Bone marrow (tissue), 2 donors: ENCODE measurements around the gene TMEM219.
A peak's percentile ranks its signal among the peaks of the same experiment; 100 is the strongest.
"Not testable (repeated sequence)": the region's sequence is repeated elsewhere in the genome, so short reads cannot be mapped to it uniquely, and the experiment has no call there.

Experiments
- DNase-seq, 2 donors: peaks; one replicate each; lab custom pipeline; 2025; lab: John Stamatoyannopoulos, UW

TMEM219 gene, protein sequence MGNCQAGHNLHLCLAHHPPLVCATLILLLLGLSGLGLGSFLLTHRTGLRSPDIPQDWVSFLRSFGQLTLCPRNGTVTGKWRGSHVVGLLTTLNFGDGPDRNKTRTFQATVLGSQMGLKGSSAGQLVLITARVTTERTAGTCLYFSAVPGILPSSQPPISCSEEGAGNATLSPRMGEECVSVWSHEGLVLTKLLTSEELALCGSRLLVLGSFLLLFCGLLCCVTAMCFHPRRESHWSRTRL

DNA sequence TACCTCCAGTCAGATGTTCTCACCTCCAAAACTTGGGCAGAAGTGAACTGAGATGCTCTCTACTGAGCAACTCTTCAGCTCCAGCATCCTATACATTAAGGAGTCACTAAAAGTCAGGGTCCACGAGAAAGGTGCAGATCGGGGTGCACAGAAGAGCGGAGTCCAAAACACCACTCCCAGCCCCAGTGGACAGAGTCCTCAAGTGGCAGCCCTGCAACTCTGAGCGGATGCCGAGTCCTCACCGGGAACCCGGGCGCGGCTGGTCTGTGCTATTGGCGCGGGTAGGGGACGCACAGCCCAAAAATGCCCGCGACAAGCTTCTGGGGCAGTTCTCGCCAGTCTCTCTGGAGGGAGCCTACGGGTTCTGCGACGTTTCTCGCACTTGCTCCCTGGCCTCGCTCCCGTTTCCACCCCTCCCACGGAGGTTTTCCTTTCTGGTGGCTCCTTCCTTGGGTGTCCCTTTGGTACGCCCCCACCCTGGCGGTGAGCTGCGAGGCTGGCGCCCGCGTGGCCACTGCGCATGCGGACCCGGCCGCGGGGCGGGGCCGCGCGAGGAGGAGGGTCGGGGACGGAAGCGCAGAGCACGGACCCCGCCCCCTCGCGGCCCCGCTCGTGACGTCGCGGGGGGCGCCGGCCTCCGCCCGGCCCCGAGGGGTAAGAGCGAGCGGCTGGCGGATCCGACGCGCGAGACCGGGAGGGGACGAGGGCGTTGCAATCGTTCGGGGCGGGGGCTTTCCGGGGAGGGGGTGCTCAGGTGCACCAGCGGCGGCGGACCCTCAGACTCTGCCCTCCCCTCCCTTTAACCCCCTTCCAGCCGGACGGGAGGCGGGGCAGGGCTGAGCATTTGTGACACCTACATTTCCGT lies at the start of gene TMEM219:
TMEM219 (plus strand) TSS at position 601 of the 865 bp plus-strand sequence. CDS start 1,065 bp downstream, outside the sequence.
- DNase-seq, result peak; percentile 83 to 86

DNA sequence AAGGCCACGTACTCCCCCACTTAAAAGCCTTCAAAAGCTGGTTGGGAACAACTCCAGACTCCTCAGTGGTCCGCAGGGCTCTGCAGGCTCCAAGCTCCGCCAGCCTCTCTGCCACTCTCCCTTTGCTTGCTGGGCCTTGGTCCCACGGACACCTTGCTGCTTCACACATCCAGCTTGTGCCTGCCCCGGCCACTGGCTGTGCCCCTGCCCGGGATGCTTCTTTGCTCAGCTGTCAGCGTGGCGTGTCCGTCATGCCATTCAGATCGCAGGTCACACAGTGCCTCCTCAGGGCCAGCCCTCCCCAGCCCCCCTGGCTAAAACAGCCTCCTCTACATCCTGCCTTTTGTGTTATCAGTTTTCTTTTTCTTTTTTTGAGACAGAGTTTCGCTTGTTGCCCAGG lies 49.8 kb upstream of the TMEM219 start:
- no peak for DNase-seq

DNA sequence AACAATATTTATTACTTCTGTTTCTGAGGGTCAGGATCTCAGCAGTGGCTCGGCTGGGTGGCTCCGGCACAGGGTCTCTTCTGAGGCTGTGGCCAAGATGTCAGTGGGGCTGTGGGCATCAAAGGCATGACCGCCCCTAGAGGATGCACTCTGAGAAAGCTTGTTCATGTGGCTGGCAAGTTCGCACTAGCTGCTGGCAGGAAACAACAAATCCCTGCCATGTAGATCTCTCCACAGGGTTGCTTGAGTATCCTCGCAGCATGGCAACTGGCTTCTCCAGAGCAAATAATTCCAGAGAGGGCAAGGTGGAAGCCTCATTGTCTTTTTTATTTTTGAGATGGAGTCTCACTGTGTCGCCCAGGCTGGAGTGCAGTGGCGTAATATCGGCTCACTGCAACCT lies 48.4 kb upstream of the TMEM219 start:
- DNase-seq, result no peak

DNA sequence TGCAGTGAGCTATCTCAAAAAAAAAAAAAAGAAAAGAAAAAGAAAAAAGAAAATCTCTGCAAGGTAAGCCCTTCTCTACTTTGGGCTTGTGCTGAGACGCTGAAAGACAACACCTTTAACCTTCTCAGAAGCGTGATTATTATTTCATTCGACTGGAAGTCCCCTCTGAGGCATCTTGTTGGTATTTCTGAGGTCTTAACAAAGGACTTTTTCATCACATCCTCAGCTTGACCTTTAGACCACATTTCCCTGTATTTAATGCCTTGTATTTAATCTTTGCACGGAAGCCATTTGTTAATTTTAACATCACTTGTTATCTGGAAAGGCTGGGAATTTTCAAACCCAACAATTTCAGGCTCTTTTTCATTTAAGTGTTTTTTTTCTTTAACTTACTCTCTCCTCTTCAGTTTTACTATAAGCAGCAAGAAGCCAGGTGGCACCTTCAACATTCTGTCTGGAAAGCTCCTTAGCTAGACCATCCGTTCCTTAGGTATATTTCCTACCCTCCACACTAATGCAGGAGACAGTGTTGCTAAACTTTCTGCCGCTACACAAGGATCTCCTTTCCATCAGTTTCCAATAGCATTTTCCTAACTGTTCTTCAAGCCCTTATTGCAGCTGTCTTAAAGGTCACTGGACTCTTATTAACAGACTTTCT lies 46.2 kb upstream of the TMEM219 start:
- DNase-seq, result no peak

DNA sequence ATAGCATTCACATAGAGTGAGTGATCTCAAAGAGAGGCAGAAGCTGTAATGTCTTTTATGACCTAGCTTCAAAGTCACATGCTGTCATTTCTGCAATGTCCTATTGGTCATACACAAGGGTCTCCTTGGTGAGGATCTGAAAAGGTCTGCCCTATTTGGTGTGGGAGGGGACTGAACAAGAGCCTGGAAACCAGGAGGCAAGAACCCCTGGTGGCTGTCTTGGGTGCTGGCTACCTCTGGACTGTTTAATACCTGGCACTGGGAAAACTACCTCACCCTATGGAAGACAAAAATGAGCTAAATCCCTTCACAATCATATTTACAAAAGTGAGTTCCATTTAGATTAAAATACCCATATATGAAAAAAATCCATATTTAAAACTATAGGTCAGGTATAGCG lies 44.9 kb upstream of the TMEM219 start:
- DNase-seq, result no peak

DNA sequence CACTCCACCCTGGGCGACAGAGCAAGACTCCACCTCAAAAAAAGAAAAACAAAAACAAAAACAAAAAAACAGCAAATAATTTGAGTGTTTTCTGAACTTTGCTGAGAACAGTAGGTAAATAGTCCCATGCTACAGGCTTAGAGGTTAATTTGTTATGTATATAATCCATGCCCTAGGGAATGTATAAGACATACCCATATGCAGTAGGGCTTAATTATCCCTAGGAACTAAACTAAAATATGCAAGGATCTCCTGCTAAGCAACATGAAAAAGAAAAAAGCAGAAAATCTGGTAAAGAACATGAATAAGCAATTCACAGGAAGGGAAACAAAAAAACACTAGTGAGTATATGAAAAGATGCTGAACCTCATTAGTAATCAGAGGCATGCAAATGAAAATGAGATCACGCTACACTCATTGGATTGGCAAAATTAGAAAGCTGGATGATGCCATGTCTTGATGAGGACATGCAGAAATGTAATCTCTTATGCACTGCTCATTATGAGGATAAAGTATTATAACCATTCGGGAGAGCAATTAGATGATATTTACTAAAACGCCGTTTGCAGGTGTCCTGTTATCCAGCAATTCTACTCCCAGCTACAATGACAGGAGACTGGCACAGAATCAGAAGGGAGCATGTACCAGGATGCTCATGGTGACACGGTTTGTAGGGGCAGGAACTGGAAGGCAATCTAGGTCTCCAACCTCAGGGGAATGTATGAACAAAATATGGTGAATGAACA lies 41.4 kb upstream of the TMEM219 start:
- DNase-seq, result no peak

DNA sequence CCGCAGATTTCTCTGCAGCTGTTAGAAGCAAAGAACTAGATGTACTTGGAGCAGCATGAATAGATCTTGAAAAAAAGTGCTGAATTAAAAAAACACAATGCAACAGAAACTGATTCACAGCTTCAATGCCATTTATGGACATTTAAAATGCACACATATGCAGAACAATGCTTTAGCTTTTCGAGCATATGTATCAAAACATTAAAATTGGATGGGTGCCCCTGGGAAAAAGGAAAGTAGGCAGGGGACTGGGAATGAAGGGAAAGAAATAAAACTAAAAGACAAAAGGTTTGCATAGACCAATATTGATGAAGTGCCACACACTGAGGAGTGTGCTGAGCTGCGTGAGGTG lies 40.9 kb upstream of the TMEM219 start:
- no peak for DNase-seq

DNA sequence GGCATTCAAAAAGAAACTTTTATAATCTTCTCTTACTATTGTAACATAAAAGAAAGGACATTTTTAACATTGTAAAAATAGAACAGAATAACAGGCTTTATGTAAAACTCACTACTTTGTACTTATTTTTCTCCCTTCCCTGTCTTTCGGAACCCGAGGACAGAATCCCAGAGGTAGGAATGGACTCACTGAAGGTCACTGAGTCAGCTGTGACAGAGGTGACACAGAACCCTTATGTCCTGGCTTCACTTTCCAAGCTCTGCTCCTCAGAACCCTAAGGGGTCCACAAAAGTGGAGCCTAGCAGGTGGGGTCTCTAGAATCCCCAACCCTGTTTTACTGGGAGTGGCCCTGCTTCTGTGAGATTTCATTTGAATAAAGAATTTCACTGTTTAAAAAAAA lies 39.6 kb upstream of the TMEM219 start:
- no peak for DNase-seq

DNA sequence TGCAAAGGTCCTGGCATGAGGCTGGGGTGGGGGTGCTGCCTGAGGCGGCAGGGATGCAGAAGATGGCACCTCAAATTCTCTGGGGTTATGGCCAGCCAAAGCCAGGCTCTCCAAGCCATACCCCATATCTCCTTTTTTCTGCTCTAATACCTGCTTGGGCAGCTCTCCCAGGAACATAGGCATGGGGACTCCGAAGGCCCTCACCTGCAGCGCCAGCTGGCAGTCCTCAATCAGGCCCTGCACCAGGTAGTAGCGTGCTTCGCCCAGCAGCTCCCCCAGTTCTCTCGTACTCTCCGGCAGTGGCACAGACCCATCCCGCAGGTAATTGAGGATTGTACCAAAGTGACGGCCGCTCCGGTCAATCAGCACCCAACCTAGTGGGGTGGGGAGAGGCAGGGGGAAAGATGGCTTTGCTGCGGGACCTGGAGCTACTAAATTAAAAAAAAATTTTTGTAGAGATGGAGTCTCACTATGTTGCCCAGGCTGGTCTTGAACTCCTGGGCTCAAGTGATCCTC lies 38.8 kb upstream of the TMEM219 start:
- no peak for DNase-seq

DNA sequence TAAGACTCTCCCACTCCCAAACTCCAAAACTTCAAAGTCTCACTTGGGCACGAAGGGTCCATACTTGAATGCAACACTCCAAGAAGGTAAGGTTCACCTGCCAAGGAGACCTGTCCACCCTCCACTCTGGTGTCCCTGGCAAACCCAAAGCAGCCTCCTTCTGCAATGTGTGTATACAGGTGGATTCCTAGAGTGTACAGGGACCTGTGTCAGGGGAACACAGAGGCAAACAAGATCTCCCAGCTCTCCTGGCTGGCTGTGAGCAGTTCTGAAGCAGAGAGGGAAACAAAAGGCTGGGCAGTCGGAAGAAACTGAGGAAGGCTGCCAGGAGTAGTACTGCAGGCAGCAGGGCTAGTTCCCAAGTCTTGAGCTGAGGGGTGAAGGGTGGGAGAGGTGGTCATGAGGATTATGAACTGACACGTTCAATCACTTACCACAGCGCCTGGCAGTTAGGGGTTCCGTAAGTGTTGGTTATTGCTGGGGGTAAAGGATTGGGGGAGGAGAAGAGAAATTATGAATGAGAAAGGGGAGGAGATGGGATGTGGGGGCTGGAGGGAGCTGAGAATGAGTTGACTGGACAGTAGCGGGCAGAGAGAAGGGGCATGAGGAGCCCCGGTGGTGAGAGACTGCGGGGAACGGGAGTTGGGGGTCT lies 36.6 kb upstream of the TMEM219 start:
- DNase-seq, result no peak

DNA sequence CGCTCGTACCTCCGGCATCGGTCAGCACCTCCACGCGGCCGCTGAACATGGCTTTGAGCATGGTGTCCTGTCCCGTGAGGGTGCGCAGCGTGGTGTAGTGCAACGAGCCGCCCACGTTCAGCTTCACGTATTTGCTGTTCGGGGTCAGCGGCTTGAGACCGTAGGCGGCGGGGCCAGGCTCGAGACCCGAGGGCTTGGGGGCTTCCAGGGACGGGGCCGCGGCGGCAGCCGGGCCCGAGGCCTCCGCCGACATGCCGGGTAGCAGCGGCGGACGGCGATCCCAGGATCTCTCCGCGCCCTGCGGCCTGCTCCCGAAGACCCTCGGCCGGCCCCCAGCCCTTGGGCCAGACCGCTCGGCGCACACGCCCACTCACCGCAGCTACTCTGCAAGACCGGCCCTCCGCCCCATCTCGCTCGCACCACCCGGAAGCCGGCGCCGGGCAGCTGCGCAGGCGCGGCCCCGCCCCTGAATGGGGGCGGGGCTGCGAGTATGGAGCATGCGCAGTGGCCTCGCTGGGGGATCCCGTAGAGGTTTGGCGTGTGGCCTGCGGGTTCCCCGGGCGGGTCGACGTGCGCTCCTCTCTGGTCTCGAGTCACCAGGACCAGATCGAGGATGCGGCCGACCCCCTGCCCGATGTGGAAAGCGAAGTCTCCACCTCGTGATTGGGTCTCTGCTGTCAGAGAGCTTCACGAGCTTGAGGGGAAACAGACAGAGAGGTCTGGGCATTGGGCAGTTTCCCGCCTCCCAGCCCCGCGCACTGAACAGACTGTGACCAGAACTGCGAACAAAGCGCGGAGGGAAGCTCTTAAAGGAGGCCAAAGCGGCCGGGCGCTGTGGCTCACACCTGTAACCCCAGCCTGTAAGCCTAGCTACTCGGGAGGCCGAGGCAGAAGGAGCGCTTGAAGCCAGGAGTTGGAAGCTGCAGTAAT lies 35.8 kb upstream of the TMEM219 start, which contains the start of gene KCTD13:
KCTD13 (minus strand) TSS at position 446 of the 930 bp plus-strand sequence; CDS start at position 253, 193 bp downstream.
- peak; percentile 63 to 94 for DNase-seq

DNA sequence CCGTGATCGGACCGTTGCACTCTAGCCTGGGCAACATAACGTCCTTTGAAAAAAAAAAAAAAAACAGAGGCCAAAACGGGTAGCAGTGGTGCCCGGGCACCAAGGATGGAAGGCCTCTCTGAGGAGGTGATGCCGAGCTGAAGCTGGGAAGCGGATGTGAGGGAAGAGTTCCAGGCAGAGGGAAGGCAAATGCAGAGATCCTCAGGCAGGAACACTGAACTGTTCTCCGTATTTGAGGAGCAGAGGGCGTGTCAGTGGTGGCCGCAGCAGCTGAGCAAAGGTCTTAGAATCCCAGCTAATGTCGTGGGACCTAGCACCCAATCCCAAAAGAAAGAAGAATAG lies 35.2 kb upstream of the TMEM219 start:
- no peak for DNase-seq

DNA sequence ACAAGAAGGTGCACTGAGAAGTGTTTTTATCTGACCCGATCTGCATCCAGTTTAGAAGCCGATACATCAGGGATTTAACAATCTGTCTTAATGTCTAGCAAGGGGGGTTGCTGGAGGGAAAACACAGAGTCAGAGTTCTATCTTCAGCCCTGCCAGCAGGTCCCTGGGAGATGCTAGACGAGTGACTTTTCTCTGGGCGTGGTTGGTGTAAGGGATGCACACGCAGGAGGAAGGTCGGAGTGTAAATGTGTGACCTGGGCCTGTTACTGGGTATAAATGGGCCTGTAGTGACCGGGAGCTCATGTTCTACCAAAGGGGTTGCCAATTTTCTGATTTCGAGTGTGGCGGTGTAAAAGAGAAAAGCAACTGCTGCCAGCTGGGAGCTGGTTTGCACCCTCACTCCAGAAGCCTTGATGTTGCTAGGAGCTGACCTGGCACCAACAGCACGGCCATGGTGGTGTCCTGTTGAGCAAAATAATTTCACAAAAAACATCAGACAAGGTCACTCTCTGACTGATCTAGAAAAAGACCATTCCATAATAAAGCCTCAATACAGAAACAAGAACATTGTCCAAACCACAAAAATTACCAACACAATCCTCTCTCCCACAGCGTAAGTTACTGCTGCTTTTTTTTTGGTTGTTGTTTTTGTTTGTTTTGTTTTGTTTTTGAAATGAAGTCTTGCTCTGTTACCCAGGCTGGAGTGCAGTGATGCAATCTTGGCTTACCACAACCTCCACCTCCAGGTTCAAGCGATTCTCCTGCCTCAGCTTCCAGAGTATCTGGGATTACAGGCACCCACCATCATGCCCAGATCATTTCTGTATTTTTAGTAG lies 34.6 kb upstream of the TMEM219 start:
- no peak for DNase-seq

DNA sequence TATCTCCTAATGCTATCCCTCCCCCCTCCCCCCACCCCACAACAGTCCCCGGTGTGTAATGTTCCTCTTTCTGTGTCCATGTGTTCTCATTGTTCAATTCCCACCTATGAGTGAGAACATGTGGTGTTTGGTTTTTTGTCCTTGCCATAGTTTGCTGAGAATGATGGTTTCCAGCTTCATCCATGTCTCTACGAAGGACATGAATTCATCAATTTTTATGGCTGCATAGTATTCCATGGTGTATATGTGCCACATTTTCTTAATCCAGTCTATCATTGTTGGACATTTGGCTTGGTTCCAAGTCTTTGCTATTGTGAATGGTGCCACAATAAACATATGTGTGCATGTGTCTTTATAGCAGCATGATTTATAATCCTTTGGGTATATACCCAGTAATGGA lies 30.1 kb upstream of the TMEM219 start:
- not testable (repeated sequence) for DNase-seq

DNA sequence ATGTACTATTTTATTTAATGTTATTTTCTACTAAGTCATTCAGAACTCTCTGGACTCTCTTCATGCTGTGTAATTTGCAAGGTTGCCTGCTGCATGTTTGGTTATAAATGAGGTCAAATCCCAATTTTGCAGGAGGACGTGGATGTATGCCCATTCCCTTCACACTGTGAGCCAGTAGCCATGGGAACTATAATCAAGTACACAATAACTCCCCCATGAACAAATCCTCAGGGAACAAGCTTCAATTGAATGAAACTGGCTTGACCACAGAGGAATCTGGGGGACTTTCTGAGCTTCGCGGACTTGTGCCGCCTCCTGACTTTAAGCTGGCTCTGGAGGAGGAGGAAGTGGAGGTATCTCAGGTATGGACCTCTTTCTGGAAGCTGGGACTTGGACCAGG lies 21.2 kb upstream of the TMEM219 start:
- DNase-seq, result no peak

DNA sequence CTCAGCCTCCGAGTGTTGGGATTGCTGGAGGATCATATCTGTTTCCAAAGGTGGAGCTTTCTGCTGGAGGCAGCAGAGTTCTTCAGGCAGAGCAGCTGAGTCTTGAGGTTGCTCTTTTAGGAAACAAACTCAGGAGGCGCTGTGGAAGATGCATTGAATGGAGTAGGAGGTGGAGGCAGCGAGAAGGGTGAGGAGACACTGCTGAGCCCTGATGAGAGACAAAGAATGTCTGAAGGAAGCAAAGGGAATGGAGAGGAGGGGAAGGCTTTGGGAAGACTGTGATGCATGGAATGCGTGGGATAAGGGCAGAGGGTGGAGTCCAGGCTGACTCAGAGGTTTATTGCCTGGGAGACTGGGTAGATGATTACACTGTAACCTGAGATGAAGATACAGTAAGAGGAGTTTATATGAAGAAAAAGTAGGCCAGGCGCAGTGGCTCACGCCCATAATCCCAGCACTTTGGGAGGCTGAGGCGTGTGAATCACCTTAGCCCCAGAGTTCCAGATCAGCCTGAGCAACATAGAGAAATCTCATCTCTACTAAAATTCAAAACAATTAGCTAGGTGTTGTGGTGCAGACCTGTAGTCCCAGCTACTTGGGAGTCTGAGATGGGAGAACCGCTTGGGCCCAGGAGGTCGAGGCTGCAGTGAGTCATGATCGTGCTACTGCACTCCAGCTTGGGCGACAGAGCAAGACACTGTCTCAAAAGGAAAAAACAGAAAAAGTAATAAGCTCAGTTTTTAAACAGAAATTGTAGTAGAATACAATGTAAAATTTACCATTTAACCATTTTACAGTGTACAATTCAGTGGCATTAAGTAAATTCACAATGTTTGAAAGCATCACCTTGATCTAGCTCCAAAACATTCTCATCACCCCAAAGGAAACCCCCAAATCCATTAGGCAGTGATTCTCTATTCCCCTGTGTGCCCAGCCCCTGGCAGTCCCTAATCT lies 17.8 kb upstream of the TMEM219 start:
- no peak for DNase-seq

DNA sequence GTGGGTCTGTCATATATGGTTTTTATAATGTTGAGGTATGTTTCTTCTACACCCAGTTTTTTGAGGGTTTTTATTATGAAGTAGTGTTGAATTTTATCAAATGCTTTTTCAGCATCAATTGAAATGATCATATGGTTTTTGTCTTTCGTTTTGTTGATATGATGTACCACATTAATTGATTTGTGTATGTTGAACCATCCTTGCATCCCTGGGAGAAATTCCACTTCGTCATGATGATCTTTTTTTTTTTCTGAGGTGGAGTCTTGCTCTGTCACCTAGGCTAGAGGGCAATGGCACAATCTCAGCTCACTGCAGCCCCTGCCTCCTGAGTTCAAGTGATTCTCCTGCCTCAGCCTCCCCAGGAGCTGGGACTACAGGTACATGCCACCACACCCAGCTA lies 14.0 kb upstream of the TMEM219 start:
- no peak for DNase-seq

DNA sequence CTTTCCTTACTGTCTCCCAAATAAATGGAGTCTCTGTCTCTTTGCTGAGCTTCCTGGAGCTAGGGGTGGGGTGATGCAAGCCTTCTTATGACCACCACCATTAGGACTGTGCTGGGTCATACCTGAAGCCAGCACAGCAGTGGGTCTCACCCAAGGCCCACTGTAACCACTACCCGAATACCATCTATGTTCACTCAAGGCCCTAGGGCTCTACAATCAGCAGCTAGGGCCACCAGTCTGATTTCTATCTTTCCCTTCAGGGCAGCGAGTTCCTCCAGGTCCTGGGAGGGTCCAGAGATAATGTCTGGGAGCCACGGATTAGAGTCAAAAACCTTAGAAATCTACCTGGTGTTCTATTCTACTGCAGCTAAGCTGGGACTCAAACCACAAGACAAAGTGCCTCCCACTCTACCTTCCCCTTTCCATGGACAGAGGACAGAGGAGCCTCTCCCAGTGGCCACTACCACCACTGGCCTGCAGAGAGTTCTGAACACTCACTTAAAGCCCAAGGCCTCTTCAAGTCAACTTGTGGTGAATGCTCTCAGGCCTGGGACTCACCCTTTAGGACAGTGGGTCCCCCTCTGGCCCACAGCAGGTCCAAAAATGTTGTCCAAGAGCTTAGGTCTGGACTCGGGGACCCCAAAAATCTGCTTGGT lies 10.9 kb upstream of the TMEM219 start:
- DNase-seq, result no peak
